CD4-positive, alpha-beta T cell treated with Interleukin-4 for 4 hours (primary cell): ENCODE measurements around the gene SPIN1.
"Not testable (repeated sequence)": the region's sequence is repeated elsewhere in the genome, so short reads cannot be mapped to it uniquely, and the experiment has no call there.

Experiments used
- DNase-seq: peaks from one replicate; pipeline ENCODE4 v3.0.0-alpha.2; 2020

SPIN1 gene

GRCh38 chr9:88388203-88388885 lies at the start of gene SPIN1:
SPIN1 (plus strand) TSS chr9:88388444; CDS start chr9:88426540, 38,096 bp downstream.
- DNase-seq: peak; percentile 79

- DNase-seq: no peak
Measured at GRCh38 chr9:88339317-88339716, 48.9 kb upstream of the SPIN1 start.

- no peak for DNase-seq
Measured at GRCh38 chr9:88342246-88342645, 46.0 kb upstream of the SPIN1 start.

GRCh38 chr9:88344013-88344412 lies 44.2 kb upstream of the SPIN1 start:
- no peak for DNase-seq

- not testable (repeated sequence) for DNase-seq
Measured at GRCh38 chr9:88350354-88350753, 37.9 kb upstream of the SPIN1 start.

- no peak for DNase-seq
Measured at GRCh38 chr9:88355166-88355565, 33.1 kb upstream of the SPIN1 start.

GRCh38 chr9:88357250-88357649 lies 31.0 kb upstream of the SPIN1 start:
- not testable (repeated sequence) for DNase-seq

GRCh38 chr9:88358723-88359122 lies 29.5 kb upstream of the SPIN1 start:
- no peak for DNase-seq

GRCh38 chr9:88359974-88360373 lies 28.3 kb upstream of the SPIN1 start:
- no peak for DNase-seq

- no peak for DNase-seq
Measured at GRCh38 chr9:88362681-88363080, 25.6 kb upstream of the SPIN1 start.

- no peak for DNase-seq
Measured at GRCh38 chr9:88363661-88364060, 24.6 kb upstream of the SPIN1 start.

- no peak for DNase-seq
Measured at GRCh38 chr9:88364706-88365105, 23.5 kb upstream of the SPIN1 start.

- no peak for DNase-seq
Measured at GRCh38 chr9:88370346-88370745, 17.9 kb upstream of the SPIN1 start.

GRCh38 chr9:88372103-88372654 lies 16.1 kb upstream of the SPIN1 start:
- DNase-seq: no peak

- DNase-seq: no peak
Measured at GRCh38 chr9:88373045-88373444, 15.2 kb upstream of the SPIN1 start.

- DNase-seq: no peak
Measured at GRCh38 chr9:88378317-88378716, 9.9 kb upstream of the SPIN1 start.

- no peak for DNase-seq
Measured at GRCh38 chr9:88379352-88379751, 8.9 kb upstream of the SPIN1 start.

- DNase-seq: no peak
Measured at GRCh38 chr9:88380118-88380517, 8.1 kb upstream of the SPIN1 start.

- DNase-seq: not testable (repeated sequence)
Measured at GRCh38 chr9:88381322-88381721, 6.9 kb upstream of the SPIN1 start.

GRCh38 chr9:88383176-88383575 lies 5.1 kb upstream of the SPIN1 start:
- no peak for DNase-seq

- not testable (repeated sequence) for DNase-seq
Measured at GRCh38 chr9:88386137-88386536, 2.1 kb upstream of the SPIN1 start.

GRCh38 chr9:88387036-88387551 lies 1.1 kb upstream of the SPIN1 start:
- no peak for DNase-seq

GRCh38 chr9:88387552-88388202 lies 567 bp upstream of the SPIN1 start:
- peak; percentile 31 for DNase-seq
